ENCODE data around the gene CCDC7. TPM values are rescaled to one million over a fixed set of nuclear protein-coding genes. Genes with fewer than 3 reads are reported as not detected.
"Not testable (repeated sequence)": the region's sequence is repeated elsewhere in the genome, so short reads cannot be mapped to it uniquely, and the experiment has no call there.

Gene CCDC7
- total RNA-seq, 2 donors from 2014 or later: 60.4 to 73.0 TPM

DNA sequence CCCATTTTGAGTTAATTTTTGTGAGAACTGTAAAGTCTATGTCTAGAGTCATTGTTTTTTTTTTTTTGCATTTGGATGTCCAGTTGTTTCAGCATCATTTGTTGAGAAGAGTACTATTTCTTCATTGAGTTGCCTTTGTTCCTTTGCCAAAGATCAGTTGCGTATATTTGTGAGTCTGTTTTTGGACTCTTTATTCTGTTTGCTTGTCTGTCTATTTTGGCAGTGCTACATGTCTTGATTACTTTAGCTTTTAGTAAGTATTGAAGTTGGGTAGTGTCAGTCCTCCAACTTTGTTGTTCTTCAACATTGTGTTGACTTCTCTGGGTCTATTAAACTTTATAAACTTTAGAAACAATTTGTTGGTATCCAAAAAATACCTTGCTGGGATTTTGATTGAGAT is 31.6 kb downstream of the CCDC7 start:
- DNase-seq (no peak), ATAC-seq (no peak)
- Mint-ChIP-seq H3K4me3 (no peak overlapping the region), H3K27me3 (no peaks in the 10 kb centered on the region), H3K27ac (no peak overlapping the region), H3K36me3 (ENCODE audit: low read depth) (peaks cover 16% of the 10 kb centered on the region), H3K4me1 (peaks cover 2% of the 10 kb centered on the region)
- H3K9me3 ChIP-seq (ENCODE audit: control insufficient read depth, low read length, poor library complexity, severe bottlenecking): no peaks in the 10 kb centered on the region

DNA sequence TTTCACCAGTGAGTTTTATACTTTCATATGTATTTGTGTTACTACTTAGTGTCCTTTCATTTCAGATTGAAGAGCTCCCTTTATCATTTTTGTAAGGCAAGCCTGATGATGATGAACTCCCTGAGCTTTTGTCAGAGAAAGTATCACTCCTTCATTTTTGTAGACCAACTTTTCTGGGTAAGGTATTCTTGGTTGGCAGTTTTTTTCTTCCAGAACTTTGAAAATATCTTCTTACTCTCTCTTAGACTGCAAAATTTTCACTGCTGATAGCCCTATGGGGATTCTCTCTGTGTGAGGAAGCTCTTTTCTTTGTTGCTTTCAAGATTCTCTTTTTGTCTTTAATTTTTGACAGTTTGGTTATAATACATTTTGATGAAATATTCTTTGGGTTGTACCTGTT is 35.7 kb downstream of the CCDC7 start:
- Mint-ChIP-seq H3K4me3 (no peak overlapping the region), H3K4me1 (no peaks in the 10 kb centered on the region), H3K27ac (no peak overlapping the region), H3K36me3 (ENCODE audit: low read depth) (peaks cover 12% of the 10 kb centered on the region), H3K27me3 (no peaks in the 10 kb centered on the region)
- H3K9me3 ChIP-seq (ENCODE audit: control insufficient read depth, low read length, poor library complexity, severe bottlenecking): no peaks in the 10 kb centered on the region
- no peak for ATAC-seq
- DNase-seq: no peak

DNA sequence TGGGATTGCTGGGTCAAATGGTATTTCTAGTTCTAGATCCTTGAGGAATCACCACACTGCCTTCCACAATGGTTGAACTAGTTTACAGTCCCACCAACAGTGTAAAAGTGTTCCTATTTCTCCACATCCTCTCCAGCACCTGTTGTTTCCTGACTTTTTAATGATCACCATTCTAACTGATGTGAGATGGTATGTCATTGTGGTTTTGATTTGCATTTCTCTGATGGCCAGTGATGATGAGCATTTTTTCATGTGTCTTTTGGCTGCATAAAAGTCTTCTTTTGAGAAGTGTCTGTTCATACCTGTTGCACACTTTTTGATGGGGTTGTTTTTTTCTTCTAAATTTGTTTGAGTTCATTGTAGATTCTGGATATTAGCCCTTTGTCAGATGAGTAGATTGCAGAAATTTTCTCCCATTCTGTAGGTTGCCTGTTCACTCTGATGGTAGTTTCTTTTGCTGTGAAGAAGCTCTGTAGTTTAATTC is 37.1 kb downstream of the CCDC7 start:
- not testable (repeated sequence) for H3K27ac Mint-ChIP-seq

DNA sequence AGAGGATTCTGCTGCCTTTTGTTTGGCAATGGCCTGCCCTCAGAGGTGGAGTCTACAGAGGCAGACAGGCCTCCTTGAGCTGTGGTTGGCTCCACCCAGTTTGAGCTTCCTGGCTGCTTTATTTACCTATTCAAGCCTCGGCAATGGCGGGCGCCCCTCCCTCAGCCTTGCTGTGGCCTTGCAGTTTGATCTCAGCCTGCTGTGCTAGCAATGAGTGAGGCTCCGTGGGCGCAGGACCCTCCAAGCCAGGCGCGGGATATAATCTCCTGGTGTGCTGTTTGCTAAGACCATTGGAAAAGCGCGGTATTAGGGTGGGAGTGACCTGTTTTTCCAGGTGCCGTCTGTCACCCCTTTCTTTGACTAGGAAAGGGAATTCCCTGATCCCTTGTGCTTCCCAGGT is 42.1 kb downstream of the CCDC7 start:
- not testable (repeated sequence) for H3K4me3 Mint-ChIP-seq; H3K27ac Mint-ChIP-seq; H3K4me1 Mint-ChIP-seq; ATAC-seq; H3K27me3 Mint-ChIP-seq; H3K9me3 ChIP-seq (ENCODE audit: control insufficient read depth, low read length, poor library complexity, severe bottlenecking); DNase-seq
- H3K36me3 Mint-ChIP-seq (ENCODE audit: low read depth): peaks cover 21% of the 10 kb centered on the region

More for the DNA sequence above, 37.1 kb downstream of the CCDC7 start:
- ATAC-seq; H3K9me3 ChIP-seq (ENCODE audit: control insufficient read depth, low read length, poor library complexity, severe bottlenecking); H3K4me3 Mint-ChIP-seq; H3K4me1 Mint-ChIP-seq; H3K27me3 Mint-ChIP-seq; DNase-seq: not testable (repeated sequence)
- H3K36me3 Mint-ChIP-seq (ENCODE audit: low read depth): peaks cover 13% of the 10 kb centered on the region

DNA sequence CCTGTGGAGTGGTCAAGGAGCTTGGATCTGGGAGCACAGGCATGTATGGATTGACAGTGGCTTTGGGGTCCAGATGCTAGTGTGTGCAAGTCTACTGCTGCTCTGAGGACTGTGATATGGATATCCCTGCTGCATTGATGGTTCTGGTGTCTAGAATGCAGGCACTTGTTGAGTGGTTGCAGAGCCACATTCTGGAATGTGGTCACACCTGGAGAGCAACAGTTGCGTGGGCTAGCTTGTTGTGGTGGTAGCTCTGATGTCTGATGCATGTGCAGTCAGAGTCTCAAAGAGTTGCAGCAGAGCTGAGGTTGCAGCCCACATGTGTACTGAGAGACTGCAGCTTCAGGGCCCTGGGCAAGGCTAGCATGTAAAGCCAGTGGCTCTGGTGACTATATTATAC is 43.2 kb downstream of the CCDC7 start:
- Mint-ChIP-seq H3K4me1 (no peaks in the 10 kb centered on the region), H3K4me3 (no peak overlapping the region), H3K36me3 (ENCODE audit: low read depth) (peaks cover 21% of the 10 kb centered on the region), H3K27me3 (no peaks in the 10 kb centered on the region), H3K27ac (no peak overlapping the region)
- peaks cover 2% of the 10 kb centered on the region for H3K9me3 ChIP-seq (ENCODE audit: control insufficient read depth, low read length, poor library complexity, severe bottlenecking)
- DNase-seq (no peak), ATAC-seq (no peak)

DNA sequence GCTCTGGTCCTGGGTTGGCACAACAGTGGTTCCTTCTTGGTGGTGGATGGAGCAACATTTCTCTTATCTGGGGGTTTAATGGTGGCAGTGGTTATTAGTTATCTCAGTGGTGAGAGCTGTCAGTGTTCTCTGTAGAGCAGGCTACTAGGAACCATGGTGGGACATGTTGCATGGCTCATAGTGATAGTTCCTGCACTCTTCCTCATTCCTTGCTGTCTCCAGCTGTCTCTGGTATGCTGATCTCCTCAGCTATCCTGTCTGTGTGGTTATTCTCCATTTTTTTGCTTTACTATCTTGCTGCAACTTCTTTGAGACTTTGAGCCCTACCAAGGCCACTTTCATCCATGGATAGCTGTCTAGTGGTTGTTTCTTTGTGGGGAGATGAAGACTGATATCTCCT is 44.0 kb downstream of the CCDC7 start:
- peaks cover 2% of the 10 kb centered on the region for H3K9me3 ChIP-seq (ENCODE audit: control insufficient read depth, low read length, poor library complexity, severe bottlenecking)
- Mint-ChIP-seq H3K36me3 (ENCODE audit: low read depth) (peaks cover 21% of the 10 kb centered on the region), H3K4me3 (no peak overlapping the region), H3K4me1 (no peaks in the 10 kb centered on the region), H3K27ac (no peak overlapping the region), H3K27me3 (no peaks in the 10 kb centered on the region)
- no peak for DNase-seq
- no peak for ATAC-seq

DNA sequence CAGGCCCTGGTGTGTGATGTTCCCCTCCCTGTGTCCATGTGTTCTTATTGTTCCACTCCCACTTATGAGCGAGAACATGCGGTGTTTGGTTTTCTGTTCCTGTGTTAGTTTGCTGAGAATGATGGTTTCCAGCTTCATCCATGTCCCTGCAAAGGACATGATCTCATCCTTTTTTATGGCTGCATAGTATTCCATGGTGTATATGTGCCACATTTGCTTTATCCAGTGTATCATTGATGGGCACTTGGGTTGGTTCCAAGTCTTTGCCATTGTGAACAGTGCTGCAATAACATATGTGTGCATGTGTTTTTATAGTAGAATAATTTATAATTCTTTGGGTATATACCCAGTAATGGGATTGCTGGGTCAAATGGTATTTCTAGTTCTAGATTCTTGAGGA is 48.6 kb downstream of the CCDC7 start:
- not testable (repeated sequence) for H3K9me3 ChIP-seq (ENCODE audit: control insufficient read depth, low read length, poor library complexity, severe bottlenecking); H3K27me3 Mint-ChIP-seq; H3K27ac Mint-ChIP-seq; H3K4me3 Mint-ChIP-seq; ATAC-seq; H3K4me1 Mint-ChIP-seq; DNase-seq
- peaks cover 16% of the 10 kb centered on the region for H3K36me3 Mint-ChIP-seq (ENCODE audit: low read depth)

DNA sequence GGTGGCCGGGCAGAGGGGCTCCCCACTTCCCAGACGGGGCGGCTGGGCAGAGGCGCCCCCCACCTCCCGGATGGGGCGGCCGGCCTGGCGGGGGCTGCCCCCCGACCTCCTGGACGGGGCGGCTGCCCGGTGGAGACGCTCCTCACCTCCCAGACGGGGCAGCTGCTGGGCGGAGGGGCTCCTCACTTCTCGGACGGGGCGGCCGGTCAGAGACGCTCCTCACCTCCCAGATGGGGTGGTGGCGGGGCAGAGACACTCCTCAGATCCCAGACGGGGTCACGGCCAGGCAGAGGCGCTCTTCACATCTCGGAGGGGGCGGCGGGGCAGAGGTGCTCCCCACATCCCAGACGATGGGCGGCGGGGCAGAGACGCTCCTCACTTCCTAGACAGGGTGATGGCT is 54.2 kb downstream of the CCDC7 start:
- H3K9me3 ChIP-seq (ENCODE audit: control insufficient read depth, low read length, poor library complexity, severe bottlenecking); H3K4me3 Mint-ChIP-seq; DNase-seq; H3K27ac Mint-ChIP-seq; H3K27me3 Mint-ChIP-seq; ATAC-seq; H3K4me1 Mint-ChIP-seq: not testable (repeated sequence)
- peaks cover 20% of the 10 kb centered on the region for H3K36me3 Mint-ChIP-seq (ENCODE audit: low read depth)

DNA sequence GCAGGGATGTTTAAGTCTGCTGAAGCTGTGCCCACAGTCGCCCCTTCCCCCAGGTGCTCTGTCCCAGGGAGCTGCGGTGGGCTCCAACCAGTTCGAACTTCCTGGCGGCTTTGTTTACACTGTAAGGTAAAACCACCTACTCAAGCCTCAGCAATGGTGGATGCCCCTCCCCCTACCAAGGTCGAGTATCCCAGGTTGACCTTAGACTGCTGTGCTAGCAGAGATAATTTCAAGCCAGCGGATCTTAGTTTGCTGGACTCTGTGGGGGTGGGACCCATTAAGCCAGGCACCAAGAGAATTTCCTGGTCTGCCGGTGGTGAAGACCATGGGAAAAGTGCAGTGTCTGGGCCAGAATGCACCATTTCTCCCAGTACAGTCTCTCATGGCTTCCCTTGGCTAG is 56.0 kb downstream of the CCDC7 start:
- H3K4me1 Mint-ChIP-seq: peaks cover 6% of the 10 kb centered on the region
- no peak overlapping the region for H3K4me3 Mint-ChIP-seq
- no peak for DNase-seq
- no peak overlapping the region for H3K27ac Mint-ChIP-seq
- H3K9me3 ChIP-seq (ENCODE audit: control insufficient read depth, low read length, poor library complexity, severe bottlenecking): no peaks in the 10 kb centered on the region
- no peaks in the 10 kb centered on the region for H3K27me3 Mint-ChIP-seq
- no peak for ATAC-seq
- H3K36me3 Mint-ChIP-seq (ENCODE audit: low read depth): peaks cover 19% of the 10 kb centered on the region

DNA sequence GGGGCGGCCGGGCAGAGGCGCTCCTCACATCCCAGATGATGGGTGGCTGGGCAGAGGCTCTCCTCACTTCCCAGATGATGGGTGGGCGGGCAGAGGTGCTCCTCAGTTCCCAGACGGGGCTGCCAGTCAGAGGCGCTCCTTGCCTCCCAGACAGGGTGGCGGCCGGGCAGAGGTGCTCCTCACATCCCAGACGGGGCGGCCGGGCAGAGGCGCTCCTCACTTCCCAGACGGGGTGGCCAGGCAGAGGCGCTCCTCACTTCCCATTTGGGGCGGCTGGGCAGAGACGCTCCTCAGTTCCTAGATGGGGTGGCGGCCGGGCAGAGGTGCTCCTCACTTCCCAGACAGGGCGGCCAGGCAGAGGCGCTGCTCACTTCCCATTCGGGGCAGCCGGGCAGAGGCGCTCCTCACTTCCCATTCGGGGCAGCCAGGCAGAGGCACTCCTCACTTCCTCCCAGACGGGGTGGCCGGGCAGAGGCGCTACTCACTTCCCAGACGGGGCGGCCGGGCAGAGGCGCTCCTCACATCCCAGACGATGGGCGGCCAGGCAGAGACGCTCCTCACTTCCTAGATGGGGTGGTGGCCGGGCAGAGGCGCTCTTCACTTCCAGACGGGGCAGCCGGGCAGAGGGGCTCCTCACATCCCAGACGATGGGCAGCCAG is 60.0 kb downstream of the CCDC7 start:
- H3K27ac Mint-ChIP-seq; H3K27me3 Mint-ChIP-seq; DNase-seq; H3K4me3 Mint-ChIP-seq; H3K9me3 ChIP-seq (ENCODE audit: control insufficient read depth, low read length, poor library complexity, severe bottlenecking); H3K4me1 Mint-ChIP-seq; ATAC-seq: not testable (repeated sequence)
- peaks cover 10% of the 10 kb centered on the region for H3K36me3 Mint-ChIP-seq (ENCODE audit: low read depth)

DNA sequence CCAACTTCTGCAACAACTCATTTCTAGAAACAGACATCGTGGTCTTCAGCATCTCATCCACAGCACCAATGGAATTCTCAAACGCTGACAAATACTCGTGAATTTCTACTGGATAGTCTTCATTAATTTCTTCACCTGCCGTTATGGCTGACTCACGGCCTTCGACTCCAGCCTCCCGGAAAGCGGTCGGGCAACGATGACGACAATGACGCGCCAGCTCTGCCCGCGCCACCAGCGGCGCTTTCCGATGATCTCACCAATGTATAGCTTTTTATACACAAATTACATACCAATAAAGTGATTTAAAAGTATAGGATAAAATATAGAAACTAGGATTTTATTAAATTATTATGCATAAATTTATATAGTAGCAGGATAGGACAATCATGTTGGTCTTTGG is 65.7 kb downstream of the CCDC7 start:
- Mint-ChIP-seq H3K4me1 (no peaks in the 10 kb centered on the region), H3K4me3 (no peak overlapping the region), H3K27me3 (no peaks in the 10 kb centered on the region), H3K36me3 (ENCODE audit: low read depth) (no peaks in the 10 kb centered on the region), H3K27ac (no peak overlapping the region)
- H3K9me3 ChIP-seq (ENCODE audit: control insufficient read depth, low read length, poor library complexity, severe bottlenecking): no peaks in the 10 kb centered on the region
- ATAC-seq (no peak), DNase-seq (no peak)

DNA sequence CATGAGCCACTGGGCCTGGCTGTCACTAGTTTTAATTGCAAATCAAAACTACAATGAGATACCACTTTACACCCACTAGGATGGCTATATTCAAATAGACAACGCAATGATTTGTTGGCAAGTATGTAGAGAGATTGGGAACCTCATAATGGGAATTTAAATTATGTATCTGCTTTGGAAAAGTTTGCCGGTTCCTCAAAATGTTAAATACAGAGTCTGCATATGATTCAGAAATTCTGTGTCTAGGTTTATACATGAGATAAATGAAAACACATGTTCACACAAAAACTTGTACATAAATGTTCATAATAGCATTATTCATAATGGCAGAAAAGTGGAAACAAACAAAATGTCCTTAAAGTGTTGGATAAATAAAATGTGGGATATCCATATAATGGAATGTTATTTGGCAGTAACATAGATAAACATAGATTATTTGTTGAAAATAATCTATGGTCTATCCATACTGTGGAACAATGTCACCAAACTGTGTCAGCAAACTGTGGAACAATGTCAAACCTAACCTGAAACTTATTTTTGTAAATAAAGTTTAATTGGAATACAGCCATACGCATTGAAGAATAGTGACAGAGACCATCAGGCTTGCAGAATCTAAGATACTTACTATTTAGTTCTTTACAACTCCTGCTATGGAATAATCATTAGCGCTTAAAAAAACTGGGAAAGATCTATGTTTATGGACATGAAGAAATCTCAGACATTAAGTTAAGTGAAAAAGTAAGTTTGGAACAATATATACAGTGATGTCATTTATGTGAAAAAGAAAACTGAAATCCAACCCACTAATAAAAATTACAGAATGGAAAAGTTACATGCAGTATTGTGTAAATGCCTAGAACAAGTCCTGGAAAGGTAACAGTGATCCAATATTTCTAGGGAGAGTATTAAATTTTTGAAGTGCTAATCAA is 70.9 kb downstream of the CCDC7 start:
- Mint-ChIP-seq H3K36me3 (ENCODE audit: low read depth) (peaks cover 5% of the 10 kb centered on the region), H3K27ac (no peak overlapping the region), H3K4me3 (no peak overlapping the region), H3K27me3 (no peaks in the 10 kb centered on the region), H3K4me1 (no peaks in the 10 kb centered on the region)
- ATAC-seq (no peak), DNase-seq (no peak)
- no peaks in the 10 kb centered on the region for H3K9me3 ChIP-seq (ENCODE audit: control insufficient read depth, low read length, poor library complexity, severe bottlenecking)

DNA sequence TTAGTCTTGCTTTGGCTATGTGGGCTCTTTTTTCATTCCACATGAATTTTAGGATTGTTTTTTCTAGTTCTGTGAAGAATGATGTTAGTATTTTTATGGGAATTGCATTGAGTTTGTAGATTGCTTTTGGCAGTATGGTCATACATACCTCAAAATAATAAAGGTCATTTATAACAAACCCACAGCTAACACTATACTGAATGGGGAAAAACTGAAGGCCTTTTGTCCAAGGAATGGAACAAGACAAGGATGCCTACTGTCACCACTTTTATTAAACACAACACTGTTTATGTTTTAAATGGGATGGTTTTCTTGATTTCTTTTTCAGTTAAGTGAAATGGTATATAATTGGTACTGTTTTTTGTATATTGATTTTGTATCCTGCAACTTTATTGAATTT is 84.3 kb downstream of the CCDC7 start:
- Mint-ChIP-seq H3K4me3 (no peak overlapping the region), H3K4me1 (no peaks in the 10 kb centered on the region), H3K36me3 (ENCODE audit: low read depth) (peaks cover 2% of the 10 kb centered on the region), H3K27me3 (no peaks in the 10 kb centered on the region), H3K27ac (no peak overlapping the region)
- H3K9me3 ChIP-seq (ENCODE audit: control insufficient read depth, low read length, poor library complexity, severe bottlenecking): peaks cover 8% of the 10 kb centered on the region
- no peak for ATAC-seq
- no peak for DNase-seq
